Endothelial cell of umbilical vein (primary cell): ENCODE data around the gene SNORC.

Experiments
- CTCF ChIP-seq, 2 donors: IDR thresholded peaks; 1 replicate in 1 of 2; 2 replicates in 1 of 2; pipeline ENCODE4 v1.5.1; 2011; ENCODE audit warnings: low read length in 2 of 2, mild to moderate bottlenecking in 2 of 2, moderate library complexity in 2 of 2, control low read depth in 1 of 2, inconsistent platforms in 1 of 2, low read depth in 1 of 2; ENCODE audit not compliant: insufficient read depth in 1 of 2; ENCODE audit errors: extremely low read depth in 1 of 2
- EZH2 ChIP-seq: IDR thresholded peaks from 2 replicates; pipeline ENCODE4 v1.6.1; 2012; ENCODE audit warnings: borderline replicate concordance, low read depth, mild to moderate bottlenecking, moderate library complexity, low read length, inconsistent platforms; ENCODE audit not compliant: severe bottlenecking
- FOS ChIP-seq: IDR thresholded peaks from 2 replicates; pipeline ENCODE4 v1.6.1; 2011; ENCODE audit warnings: mild to moderate bottlenecking, low read length, moderate library complexity, borderline replicate concordance; ENCODE audit not compliant: insufficient read depth
- MAX ChIP-seq: IDR thresholded peaks from 2 replicates; pipeline ENCODE4 v1.6.1; 2011; ENCODE audit not compliant: insufficient read depth, insufficient read length
- POLR2A ChIP-seq: IDR thresholded peaks from 2 replicates; pipeline ENCODE4 v1.6.1; 2012; ENCODE audit warnings: low read depth, mild to moderate bottlenecking, control low read depth, low read length

GRCh38 chr2:232873909-232874641 lies 4.0 kb downstream of the SNORC start:
- TF ChIP-seq CTCF (IDR thresholded peaks at IDR 0.05; ENCODE audit: extremely low read depth in 1 of 2, insufficient read depth in 1 of 2, low read depth in 1 of 2, low read length in 2 of 2) (no peak), FOS (no peak), POLR2A (no peak), EZH2 (no peak), MAX (no peak)
